Vagina (tissue), 2 donors: Measurements from ENCODE around the gene AEBP1.

Experiments used
- CTCF ChIP-seq, 3 experiments: fragments of 450-650 bp in 2 of 3; fragments of 200-600 bp in 1 of 3; sonication (generic) in 1 of 3; IDR thresholded peaks; one replicate each; pipeline ENCODE4 v1.5.1; 2017 to 2019; ENCODE audit warnings: antibody characterized with exemption in 3 of 3, mild to moderate bottlenecking in 2 of 3, moderate library complexity in 2 of 3
- POLR2A ChIP-seq, 2 donors: fragments of 450-650 bp; IDR thresholded peaks; one replicate each; pipeline ENCODE4 v1.6.1; 2017; ENCODE audit warnings: antibody characterized with exemption in 2 of 2, mild to moderate bottlenecking in 2 of 2, moderate library complexity in 2 of 2
- POLR2AphosphoS5 ChIP-seq, 2 donors: sonication (generic); formaldehyde crosslinking; IDR thresholded peaks; one replicate each; pipeline ENCODE4 v1.9.0; 2017; ENCODE audit warnings: antibody characterized with exemption in 2 of 2, mild to moderate bottlenecking in 2 of 2, low read depth in 1 of 2; ENCODE audit not compliant: insufficient read depth in 1 of 2

GRCh38 chr7:44064791-44065430 is 39.2 kb upstream of the AEBP1 start:
- TF ChIP-seq CTCF (IDR thresholded peaks at IDR 0.05) (no peak), POLR2AphosphoS5 (IDR thresholded peaks at IDR 0.05; ENCODE audit: insufficient read depth in 1 of 2, low read depth in 1 of 2) (peak in 1 of 2 donors; percentile 2), POLR2A (IDR thresholded peaks at IDR 0.05) (no peak)
